Measurements from ENCODE around the gene RLBP1.

RLBP1 gene

DNA sequence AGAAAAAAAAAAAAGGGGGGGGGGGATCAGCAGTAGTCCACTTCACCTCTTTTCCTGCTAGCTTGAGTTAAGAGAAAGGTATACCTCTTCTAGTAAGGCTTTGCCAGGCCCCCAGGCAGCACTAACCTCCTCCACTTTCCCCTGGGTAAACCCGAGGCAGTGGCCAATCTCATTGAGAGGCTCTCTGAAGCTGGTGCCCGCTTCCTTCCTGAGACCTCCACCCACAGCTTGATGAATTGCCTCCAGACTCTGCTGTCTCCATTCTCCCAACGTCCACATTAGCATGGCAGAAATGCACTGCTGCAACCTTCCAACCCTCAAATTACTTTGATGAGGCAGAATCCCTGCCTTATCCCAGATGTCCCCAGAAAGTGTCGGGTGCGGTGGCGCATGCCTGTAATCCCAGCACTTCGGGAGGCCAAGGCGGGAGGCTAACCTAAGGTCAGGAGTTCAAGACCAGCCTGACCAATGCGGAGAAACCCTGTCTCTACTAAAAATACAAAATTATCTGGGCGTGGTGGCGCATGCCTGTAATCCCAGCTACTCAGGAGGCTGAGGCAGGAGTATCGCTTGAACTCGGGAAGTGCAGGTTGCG lies 15.3 kb downstream of the RLBP1 start:
- no peak for FAIRE-seq

DNA sequence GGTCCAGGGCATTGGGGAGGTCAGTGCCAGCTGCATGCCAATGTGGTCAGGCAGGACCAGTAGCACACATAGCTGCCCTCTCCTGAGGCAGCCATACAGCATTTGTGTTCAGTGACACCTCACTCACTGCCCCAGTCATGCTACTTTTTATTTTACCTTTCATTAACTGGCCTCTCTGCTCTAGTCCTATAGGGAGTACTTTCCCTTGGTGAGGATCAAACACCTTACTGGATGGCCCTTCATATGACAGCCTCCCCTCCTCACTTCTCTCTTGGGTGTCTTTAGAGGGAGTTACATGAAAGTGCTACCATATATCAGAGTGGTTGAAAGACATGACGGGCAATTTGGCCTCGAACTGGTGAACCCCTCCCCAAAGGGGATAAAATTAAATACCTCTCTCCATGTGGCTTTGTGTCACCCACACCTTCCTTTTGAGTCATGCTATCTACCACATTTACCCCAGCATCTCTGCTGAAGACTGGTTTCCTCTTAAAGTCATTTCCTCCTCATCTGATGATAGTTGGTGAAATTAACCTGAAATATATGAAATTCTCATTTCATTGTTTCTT lies 17.6 kb downstream of the RLBP1 start:
- no peak for FAIRE-seq

GRCh38 chr15:89201465-89202005 lies 19.8 kb downstream of the RLBP1 start:
- FAIRE-seq, result no peak

DNA sequence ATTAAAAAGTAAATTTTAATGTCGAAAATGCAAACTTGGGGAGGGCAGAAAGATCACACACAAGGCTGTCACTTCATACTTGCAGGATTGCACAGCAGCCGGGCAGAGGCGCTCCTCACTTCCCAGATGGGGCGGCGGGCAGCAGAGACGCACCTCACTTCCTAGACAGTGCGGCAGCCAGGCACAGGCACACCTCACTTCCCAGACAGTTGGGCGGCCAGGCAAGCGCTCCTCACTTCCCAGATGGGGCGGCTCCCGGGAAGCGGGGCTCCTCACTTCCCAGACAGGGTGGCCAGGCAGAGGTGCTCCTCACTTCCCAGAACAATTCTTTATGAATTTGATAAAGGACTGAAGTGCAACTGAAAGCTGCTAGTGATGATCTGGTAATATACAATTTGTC lies 21.2 kb downstream of the RLBP1 start:
- no peak for FAIRE-seq

DNA sequence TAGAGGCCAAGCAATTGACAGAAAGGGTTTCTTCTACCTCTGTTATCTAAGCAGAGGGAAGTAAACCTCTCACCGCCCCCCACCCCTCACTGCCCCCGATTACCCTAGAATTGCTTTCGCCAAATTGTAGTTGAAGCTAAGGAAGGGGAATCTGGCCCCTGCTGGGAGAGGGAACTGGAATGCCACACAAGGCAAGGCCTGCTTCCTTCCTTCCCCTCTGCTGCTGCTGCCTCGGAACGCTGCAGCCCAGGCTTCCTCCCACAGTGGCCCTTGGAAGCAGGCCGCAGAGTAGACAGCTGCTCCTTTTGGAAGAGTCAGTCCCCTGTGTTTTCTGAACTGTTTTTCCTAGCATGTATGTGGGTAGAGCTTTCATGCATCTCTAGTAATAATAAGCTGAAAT lies 21.6 kb downstream of the RLBP1 start:
- FAIRE-seq, result no peak

DNA sequence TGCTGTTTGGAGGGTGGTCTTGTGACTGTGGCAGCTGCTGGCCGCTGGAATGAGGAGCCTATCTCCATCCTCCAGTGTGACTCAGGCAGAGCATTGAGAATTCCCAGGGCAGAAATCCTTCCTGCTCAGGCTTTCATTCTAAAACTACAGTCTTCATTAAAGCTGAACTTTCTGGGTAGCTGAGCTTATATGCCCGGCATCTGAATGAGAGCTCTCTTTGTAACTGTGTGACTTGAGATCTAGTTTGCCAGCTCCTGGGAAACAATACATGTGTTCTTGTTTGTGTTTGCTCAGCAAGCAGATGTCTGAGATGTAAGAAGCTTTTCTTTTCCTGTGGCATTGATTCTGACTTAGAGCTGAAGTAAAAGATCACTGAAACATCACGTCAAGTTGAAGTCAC lies 22.4 kb downstream of the RLBP1 start:
- no peak for FAIRE-seq

DNA sequence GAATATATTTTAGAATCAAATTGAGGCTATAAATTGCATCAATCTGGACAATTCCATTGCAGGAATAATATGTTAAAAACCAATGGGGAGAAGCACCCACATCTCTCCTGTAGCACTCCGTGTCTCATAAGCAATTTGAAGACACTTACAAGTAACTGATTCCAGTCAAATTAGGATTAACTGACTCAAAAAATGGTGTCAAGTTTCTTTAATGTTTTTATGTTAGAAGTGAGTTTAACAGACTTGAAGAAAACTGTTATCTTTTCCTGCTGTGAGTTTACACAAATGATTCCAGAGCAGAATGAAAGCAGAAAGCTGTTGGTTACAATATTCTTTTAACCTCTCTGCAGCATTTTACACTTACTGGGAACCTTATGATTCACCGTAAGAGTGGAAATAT lies 23.2 kb downstream of the RLBP1 start:
- FAIRE-seq, result no peak

DNA sequence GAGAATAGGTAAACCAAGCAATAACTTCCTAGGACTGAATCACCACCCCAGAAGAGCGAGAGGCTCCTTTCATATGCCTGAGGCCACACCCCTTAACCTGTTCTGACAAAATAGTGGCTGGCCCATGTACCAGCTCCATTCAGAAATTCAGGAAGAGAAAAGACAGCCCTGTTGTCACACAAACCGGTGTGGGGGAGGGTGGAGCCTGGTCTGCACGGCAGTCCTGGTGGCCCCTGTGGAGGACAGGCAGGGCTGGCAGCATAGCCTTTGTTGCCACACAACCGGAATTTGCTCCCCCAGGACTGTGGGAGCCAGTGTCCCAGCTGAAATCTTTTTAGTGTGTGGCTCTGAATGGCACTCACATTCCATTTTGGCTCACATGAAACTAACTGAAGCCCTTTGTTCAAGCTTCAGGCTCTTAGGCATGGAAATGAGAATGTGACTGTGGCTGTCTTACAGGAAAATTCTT lies 23.8 kb downstream of the RLBP1 start:
- FAIRE-seq, result no peak

GRCh38 chr15:89196994-89197393 lies 24.4 kb downstream of the RLBP1 start:
- no peak for FAIRE-seq

DNA sequence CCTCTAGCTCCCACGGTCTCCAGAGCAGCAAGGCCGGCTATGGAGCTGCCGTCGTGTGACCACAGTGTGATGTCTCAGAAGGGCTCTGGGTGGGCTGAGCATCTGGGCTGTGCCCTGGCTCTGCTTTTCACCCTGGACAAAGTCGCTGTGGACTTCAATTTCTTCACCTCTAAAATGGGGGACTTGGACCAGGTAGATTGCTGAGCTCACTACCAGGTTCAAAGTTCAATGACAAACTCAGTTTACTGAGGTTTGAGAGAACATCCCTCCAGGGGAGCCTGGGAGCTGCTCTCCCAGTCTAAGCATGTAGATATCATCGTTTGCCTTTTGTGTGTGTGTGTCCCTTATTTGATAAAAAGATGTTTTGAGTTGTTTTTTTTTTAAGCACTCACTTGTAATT lies 25.1 kb downstream of the RLBP1 start:
- no peak for FAIRE-seq

GRCh38 chr15:89195836-89196235 lies 25.5 kb downstream of the RLBP1 start:
- no peak for FAIRE-seq

- no peak for FAIRE-seq
Observed at GRCh38 chr15:89194608-89195007, 26.8 kb downstream of the RLBP1 start.

GRCh38 chr15:89192766-89193165 lies 28.6 kb downstream of the RLBP1 start:
- no peak for FAIRE-seq

DNA sequence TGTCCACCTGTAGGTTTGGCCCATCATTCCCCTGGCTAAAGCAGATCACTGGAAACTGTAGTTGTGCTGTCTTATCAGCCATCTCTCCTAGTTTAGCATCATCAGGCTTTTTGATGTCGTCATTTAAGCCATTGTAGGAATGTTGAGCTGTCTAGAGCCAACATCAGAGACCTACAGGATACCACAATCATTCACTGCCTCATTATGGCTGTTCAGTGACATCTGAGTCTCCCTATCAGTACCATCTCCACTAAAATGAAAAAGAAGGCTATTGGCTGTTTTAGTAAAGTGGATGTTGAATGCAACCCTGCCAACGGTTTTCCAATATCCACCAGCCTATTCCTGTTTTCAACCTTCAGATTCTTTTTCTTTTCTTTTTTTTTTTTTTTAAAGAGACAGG lies 29.2 kb downstream of the RLBP1 start:
- no peak for FAIRE-seq

- FAIRE-seq, result no peak
Observed at GRCh38 chr15:89187986-89188514, 33.3 kb downstream of the RLBP1 start.

- FAIRE-seq, result no peak
Observed at GRCh38 chr15:89187301-89187985, 33.9 kb downstream of the RLBP1 start.

- no peak for FAIRE-seq
Observed at GRCh38 chr15:89186803-89187202, 34.6 kb downstream of the RLBP1 start.

DNA sequence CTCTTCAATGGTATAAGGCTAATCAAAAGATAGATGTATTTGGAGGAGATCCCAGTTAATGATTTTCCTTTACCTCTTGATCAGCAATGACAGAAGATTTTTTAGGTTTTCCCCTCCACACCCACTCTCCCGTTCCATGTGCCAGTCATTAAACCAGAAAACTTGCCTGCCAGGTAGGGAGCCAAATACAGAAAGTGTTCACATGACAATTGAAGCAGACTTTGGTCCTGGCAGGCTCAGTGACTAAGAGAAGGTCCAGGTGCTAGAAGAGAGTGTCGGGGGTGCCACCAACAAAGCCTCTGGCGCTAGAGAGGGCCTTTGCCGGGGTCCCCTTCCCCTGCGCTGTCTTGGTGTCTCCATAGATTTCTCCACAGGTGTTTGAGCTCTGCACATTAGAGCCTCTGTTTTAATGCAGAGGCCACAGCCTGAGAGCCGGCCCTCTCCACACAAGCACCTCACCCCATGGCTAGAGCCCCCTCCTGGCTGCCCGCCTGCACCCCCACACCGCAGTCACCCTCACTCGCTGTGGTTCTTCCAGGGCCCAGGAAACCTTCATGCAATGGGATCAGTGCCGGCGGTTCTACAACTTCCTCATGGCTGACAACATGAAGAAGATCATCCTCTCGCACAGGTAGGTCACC lies 36.4 kb downstream of the RLBP1 start:
- FAIRE-seq, result no peak

GRCh38 chr15:89184357-89184756 lies 37.0 kb downstream of the RLBP1 start:
- FAIRE-seq, result no peak

GRCh38 chr15:89179966-89180875 lies 41.2 kb downstream of the RLBP1 start:
- no peak for FAIRE-seq

DNA sequence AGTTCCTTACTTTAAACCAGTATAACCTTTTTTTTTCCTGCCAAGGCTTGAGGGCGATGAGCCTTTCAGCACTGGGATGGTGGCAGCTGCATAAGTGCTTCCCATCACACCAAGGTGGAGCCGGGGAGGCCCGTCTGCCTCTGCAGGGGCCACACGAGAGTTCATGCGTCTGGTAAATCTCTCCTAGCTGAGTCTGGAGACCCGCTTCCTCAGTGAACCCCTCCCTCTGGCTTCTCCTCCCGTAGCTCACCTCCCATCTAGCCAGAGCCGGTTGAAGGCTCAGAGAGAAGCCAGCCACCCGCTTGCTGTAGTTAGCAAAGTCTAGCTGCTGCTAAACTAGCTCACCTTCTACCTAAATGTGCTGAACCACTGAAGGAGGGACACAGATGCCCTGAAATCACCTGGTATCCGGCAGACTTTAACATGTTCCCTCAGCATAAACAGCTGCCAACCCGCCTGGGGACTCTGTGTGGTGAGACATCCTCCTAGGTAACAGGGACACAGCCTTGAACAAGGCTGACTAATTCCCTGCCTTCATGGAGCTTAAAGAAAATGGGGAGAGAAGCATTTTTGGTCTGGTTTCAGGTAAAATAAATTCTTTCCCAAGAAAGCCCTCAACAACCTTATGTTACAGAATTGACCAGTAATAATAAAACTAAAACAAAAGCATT lies 42.9 kb downstream of the RLBP1 start:
- no peak for FAIRE-seq

Data from islet of Langerhans (tissue), 1 donor.